NCI-H2227 (cell line): ENCODE data around the gene ATP6V1G2.
A peak's percentile ranks its signal among the peaks of the same experiment; 100 is the strongest.

Source experiments
- DNase-seq: peaks from one replicate; lab custom pipeline; 2025; ENCODE audit not compliant: unreplicated experiment; lab: John Stamatoyannopoulos, UW

ATP6V1G2 gene

DNA sequence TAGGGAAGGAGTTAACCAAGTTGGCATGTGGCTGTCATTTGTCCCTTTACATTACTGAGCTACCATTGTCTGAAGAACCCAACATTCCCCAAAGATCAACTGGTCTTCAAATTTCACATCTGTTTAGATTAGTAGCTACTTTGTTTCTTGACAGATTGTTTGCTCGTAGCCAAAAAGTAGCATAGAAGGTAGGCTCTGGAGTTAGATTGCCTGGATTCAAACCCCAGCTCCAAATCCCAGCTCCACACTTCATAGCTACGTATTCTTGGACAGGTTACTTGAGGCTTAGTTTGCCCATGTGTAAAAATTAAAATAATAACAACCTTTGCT is 2.1 kb upstream of the ATP6V1G2 start:
- no peak for DNase-seq

DNA sequence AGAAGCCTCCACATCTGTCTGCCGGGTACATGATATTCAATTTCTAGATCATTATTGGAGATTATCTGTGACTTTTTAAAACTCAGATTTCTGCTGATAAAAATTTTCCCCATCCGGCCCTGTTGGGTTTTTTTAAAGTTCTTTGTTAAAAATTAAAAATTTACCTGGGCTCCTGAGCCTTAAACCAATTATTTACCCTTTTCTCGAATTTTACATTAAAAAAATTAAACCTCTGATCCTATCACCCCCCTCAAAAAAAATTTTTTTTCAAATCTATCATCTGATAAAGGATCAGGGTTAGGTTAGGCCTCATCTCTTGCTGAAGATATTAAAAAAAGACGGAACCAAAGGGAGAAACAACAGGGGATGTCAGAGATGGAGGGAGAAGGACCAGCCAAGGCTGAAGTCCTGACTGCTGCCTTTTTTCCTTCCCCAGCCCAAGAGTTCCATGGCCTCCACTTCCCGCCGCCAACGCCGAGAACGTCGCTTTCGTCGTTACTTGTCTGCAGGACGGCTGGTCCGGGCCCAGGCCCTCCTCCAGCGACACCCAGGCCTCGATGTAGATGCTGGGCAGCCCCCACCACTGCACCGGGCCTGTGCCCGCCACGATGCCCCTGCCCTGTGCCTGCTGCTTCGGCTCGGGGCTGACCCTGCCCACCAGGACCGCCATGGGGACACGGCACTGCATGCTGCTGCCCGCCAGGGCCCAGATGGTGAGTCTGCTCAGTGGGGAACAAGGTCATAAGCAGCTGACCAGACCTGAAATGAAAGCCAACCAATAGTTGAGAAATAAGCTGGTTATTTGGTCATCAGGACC is 1.5 kb upstream of the ATP6V1G2 start:
- DNase-seq, result peak; percentile 66

DNA sequence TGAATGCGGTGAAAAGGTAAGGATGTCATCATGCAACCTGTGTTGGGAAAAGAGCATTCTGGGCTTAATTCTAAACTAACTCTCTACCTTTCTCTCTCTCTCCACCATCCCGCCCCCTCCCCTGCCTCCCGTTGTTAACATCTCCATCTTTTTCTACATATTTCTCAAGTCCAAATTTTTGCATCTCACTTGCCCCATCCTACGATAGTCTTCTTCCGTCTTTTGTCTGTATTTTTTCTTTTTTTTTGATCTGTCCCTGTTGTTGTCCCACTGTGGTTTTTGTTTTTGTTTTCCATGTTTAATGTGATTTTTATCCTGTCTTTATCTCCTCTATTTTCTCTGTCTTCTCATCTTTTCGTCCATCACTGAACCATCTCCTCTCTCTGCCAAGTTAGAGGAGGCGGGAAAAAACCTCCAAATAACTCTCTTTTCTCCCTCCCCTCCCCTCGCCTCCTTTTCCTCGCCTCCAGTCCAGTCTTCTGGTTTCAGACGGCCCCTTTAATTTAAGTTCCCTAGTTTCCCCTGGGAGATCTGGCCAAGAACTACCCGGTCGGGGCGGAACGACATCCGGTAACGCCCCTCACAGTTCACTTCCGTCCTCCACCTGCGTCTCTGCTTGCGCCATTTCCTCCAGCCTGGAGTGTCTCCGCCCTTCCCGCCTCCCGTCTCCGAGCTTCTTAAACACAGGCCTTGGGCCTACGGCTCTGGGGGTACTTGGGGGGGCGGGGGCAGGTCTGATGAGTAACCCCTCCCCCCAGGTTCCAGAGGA is 734 bp upstream of the ATP6V1G2 start, which contains the start of gene NFKBIL1:
Gene NFKBIL1 (plus strand): TSS at position 651 of the 769 bp plus-strand sequence. CDS start 87 bp downstream, at position 738.
- peak; percentile 98 for DNase-seq

DNA sequence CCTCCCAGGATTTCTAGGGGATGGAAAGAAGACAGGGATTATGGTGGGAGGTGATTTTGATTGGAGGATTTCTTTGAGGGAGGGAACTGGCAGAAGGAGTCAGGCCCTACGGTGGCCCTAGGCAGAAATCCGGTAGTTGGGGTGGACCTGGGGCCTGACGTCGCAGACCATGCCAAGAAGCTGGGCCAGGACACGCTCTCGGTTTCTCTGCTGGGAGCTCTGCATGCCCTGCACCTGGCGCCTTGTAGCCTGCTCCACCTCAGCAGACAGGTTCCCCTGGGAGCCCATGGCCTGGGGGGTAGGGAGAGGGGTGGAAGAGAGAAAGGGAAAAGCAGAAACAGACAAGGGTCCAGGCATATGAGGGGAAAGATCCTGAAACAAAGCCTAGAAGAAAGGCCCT is 1.1 kb downstream of the ATP6V1G2 start:
- DNase-seq, result peak; percentile 41

- DNase-seq, result no peak
Observed at GRCh38 chr6:31544676-31545075, 1.7 kb downstream of the ATP6V1G2 start.

DNA sequence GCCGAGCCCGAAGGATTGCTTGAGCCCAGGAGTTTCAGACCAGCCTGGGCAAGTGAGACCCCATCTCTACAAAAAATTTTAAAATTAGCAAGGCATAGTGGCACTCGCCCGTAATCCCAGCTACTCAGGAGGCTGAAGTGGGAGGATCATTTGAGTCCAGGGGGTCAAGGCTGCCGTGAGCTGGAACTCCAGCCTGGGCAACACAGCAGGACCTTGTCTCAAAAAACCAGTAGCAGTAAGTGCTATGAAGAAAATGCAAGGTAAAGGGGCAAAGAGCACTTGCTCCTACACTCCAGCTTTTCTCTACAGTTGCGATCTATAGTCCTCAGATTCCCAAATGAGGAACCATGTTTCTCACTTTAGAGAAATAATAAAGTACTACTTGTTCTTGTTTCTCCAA is 2.8 kb downstream of the ATP6V1G2 start:
- no peak for DNase-seq

DNA sequence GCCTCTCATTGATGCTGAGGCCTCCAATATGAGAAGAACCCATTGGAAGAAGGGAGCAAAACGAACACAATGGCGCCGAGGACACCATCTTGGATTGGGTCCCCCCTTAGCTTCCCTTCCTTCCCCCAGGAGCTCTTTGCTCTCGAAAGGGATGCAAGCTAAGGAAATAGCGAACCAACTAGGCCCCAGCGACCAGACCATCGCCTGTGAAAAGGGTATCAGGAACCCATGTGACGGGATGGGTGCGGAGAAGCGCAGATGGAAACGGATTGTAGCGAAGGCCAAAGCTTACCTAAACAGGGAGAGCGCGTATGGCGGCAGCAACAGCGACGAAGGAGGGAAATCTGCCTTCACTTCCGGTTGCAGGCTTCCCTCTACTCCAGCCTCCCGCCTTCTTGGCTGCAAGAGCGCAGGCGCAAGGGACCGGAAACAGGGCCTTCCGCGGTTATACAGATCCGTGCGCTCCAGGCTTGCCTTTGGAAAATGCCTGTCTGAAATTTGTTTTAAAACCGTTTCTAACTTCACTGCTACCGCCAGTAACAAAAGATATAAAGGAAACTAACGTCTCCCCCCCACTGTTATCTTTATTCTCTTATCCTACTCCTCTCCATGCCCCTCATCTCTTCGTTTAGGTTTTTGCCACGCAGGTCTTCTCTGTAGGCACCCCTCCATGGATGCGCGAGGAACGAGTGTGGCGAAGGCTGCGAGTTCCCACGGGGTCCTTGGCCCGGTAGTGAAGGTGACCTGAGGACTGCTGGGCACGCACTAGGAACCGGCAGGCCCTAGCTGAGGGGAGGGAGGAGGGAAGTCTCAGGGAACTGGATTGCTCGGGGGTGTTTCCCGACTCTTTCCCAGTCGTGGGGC is 4.5 kb downstream of the ATP6V1G2 start, which contains the start of gene DDX39B:
Gene DDX39B (minus strand): TSS at position 346 of the 864 bp plus-strand sequence. CDS start 1,471 bp downstream, outside the sequence.
- DNase-seq, result peak; percentile 97

- DNase-seq, result peak; percentile 76
Observed at GRCh38 chr6:31541059-31541657, 5.2 kb downstream of the ATP6V1G2 start.

DNA sequence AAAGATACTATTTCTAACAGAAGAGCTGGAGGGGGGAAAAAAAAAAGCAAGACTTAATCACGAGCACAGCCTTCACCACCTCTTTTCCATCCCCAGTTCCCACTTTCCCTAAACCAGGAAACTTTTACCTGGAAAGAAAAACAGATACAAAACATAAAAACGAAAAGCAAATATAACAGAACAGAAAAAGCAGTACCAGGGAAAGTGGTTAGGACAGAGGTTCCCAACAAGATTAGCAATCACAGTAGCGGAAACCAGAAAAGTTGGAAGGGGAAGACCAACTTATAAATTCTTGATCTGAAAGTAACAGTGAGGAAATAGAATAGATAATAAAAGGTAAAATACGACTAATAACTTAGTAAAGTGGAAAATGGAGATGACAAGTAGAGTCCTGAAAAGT is 5.8 kb downstream of the ATP6V1G2 start:
- no peak for DNase-seq

GRCh38 chr6:31538805-31539400 is 7.5 kb downstream of the ATP6V1G2 start:
- no peak for DNase-seq

GRCh38 chr6:31535538-31536324 is 10.7 kb downstream of the ATP6V1G2 start:
- no peak for DNase-seq

GRCh38 chr6:31534521-31535040 is 11.8 kb downstream of the ATP6V1G2 start:
- DNase-seq, result no peak

DNA sequence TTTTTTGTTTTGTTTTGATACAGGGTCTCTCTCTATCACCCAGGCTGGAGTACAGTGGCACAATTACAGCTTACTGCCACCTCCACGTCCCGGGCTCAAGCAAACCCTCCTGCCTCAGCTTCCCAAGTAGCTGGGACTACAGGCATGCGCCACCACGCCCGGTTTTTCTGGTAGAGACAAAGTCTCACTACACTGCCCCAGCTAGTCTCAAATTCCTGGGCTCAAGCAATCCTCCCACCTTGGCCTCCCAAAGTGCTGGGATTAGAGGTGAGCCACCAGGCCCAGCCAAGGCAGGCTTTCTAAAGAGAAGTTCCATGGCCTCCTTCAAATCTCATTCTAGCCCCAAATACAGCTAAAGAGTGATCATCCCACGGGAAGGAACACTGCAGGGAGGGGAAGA is 12.4 kb downstream of the ATP6V1G2 start:
- DNase-seq, result no peak

- no peak for DNase-seq
Observed at GRCh38 chr6:31533455-31533841, 13.0 kb downstream of the ATP6V1G2 start.

DNA sequence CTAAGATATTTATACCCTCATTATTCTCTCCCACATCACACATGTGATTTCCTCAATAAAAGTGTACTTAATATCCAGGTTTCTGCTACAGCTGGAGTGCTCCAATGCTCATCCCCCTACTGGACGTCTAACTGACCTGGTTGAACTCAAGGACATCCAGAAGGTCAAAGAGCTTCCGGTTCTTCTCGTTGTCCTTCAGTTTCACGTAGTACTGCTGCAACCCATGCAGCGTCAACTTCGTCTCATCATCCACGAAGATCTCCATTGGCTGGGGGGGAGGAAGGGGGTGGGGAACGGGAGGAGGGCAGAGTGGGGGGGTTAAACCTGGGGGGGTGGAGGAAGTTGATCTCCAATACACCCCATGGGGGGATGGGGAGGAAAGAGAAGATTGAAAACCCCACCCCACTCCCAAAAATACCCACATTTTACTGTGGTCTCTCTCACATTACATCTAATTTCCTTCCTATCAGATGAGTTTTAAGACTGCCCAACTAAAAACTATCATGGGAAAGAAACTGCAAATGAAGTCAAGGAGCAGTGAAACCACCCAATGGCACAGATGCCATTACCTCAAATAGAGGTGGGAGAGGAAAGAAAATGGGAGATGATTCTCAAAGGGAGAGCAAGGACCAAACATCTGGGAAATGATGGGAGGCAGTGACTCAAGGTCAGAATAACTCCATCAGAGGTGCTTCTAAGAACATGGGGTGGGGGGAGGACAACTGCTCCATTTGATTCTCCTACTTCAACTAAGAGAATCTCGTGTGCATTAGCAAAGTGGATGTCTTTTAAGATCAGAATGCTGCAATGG is 13.6 kb downstream of the ATP6V1G2 start:
- DNase-seq, result no peak

DNA sequence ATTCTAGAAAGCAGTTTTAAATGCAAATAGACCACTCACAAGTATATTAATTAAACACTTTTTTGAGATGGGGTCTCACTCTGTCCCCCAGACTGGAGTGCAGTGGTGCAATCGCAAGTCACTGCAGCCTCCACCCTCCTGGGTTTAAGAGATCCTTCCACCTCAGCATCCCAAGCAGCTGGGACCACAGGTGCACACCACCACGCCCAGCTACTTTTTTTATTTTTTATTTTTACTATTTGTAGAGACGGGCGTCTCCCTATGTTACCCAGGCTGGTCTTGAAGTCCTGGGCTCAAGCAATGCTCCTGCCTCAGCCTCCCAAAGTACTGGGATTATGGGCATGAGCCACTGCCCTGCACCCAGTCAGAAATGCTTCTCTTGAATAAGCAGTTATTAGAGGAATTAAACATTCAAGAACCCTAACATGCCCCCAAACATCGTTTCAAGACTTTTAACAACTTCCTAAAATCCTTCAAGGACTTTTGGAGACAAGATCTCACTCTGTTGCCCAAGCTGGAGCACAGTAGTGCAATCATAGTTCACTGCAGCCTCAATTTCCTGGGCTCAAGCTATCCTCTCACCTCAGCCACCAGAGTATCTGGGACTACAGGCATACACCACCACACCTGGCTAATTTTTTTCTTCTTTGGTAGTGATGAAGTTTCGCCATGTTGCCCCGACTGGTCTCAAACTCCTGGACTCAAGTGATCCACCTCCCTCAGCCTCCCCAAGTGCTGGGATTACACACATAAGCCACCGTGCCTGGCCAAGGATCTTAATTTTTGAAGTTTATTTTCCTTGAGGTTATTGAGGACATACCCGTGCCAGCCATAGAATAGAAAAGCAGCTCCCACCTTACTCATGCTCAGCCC is 14.4 kb downstream of the ATP6V1G2 start:
- DNase-seq, result no peak

DNA sequence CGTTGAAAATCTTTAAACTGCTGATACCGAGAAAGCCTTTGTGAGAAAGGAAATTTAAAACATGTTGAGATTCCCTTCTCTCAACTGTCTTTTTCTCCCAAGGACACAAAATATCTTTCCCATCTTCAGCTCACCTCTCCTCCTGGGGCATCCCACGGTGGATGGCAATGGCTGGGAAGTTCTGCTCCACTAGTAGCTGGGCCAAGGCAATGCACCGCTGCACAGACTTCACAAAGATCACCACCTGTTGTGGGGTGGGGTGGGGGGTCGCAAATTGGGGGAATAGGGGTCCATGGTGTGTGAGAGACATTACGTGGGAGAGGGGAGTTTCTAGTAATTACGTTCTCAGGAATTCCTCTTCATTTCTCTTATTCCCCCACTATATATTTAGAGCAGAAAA is 15.2 kb downstream of the ATP6V1G2 start:
- no peak for DNase-seq

DNA sequence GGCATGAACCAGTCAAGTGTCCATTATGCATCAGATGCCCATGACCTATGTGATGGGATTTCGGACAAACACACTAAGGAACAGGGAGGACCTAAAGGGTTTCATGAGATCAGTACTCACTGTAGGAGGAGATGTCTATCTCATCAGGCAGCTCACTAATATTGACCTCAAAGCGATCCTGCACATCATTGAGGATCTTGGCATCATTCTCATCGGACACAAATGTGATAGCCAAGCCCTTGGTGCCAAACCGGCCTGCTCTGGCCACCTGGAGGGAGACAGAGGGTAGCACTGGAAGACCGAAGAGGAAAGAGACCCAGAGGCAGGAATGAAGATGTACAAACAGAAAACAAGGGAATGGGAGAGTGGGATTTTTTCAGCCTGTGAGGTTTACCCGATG is 15.7 kb downstream of the ATP6V1G2 start:
- DNase-seq, result no peak
